Kidney (tissue), 14 donors: Measurements from ENCODE around the gene SH3TC2. TPM values are rescaled to one million over a fixed set of nuclear protein-coding genes. Genes with fewer than 3 reads are reported as not detected.

Experiments used
- DNase-seq, 5 donors: peaks; one replicate each; pipeline ENCODE4 v3.0.0-alpha.2; 2013 to 2020
- FAIRE-seq: peaks from 2 replicates; lab custom pipeline; 2012; peaks lifted over from hg19 to GRCh38; lab: Jason Lieb, UNC
- H3K27ac ChIP-seq, 2 donors: one replicate each; pipeline ENCODE4 v1.7.0; 2013; ENCODE audit warnings: low read depth in 2 of 2, low read length in 2 of 2, inconsistent platforms in 1 of 2
- H3K27me3 ChIP-seq: one replicate; pipeline ENCODE4 v1.7.1; 2013; ENCODE audit warnings: low read length, inconsistent platforms; ENCODE audit not compliant: control insufficient read depth, insufficient read depth
- H3K36me3 ChIP-seq, 3 donors: one replicate each; pipeline versions ENCODE4 v1.7.0 to v1.7.1; 2013; ENCODE audit warnings: low read length in 3 of 3, control low read depth in 1 of 3, inconsistent platforms in 1 of 3; ENCODE audit not compliant: insufficient read depth in 3 of 3, control insufficient read depth in 2 of 3
- H3K4me1 ChIP-seq, 3 donors: one replicate each; pipeline versions ENCODE4 v1.7.0 to v1.7.1; 2013; ENCODE audit warnings: low read length in 3 of 3, inconsistent platforms in 1 of 3, low read depth in 1 of 3; ENCODE audit not compliant: control insufficient read depth in 2 of 3, insufficient read depth in 2 of 3
- H3K4me3 ChIP-seq, 3 donors: one replicate each; pipeline versions ENCODE4 v1.7.0 to v1.8.1; 2013; ENCODE audit warnings: low read length in 3 of 3, control low read depth in 1 of 3, inconsistent platforms in 1 of 3
- H3K9ac ChIP-seq, 3 donors: one replicate each; pipeline versions ENCODE4 v1.7.0 to v1.7.1; 2013; ENCODE audit warnings: low read length in 3 of 3, control low read depth in 1 of 3, inconsistent platforms in 1 of 3
- H3K9me3 ChIP-seq, 3 donors: one replicate each; pipeline versions ENCODE4 v1.7.0 to v1.7.1; 2013; ENCODE audit warnings: low read length in 3 of 3, control low read depth in 1 of 3, inconsistent platforms in 1 of 3; ENCODE audit not compliant: control insufficient read depth in 2 of 3, insufficient read depth in 1 of 3
- CTCF ChIP-seq: IDR thresholded peaks from 3 replicates; pipeline ENCODE4 v1.5.1; 2012; ENCODE audit warnings: mild to moderate bottlenecking, moderate library complexity, borderline replicate concordance; ENCODE audit not compliant: insufficient read depth; ENCODE audit errors: extremely low read depth
- intact Hi-C: fragments of 100-400 bp; cut with DNase I; formaldehyde crosslinking; loops from one replicate; pipeline ENCODE4 v1.11.1; 2022
- polyA plus RNA-seq: library from polyadenylated mRNA; stranded (reverse); fragments of 350-450 nt; fragmentation: Illumina TruSeq; extraction: RNeasy Lipid Tissue Mini Kit (QIAGEN cat#74804); gene quantifications from one replicate; pipeline ENCODE4 v1.2.3, GENCODE V29; 2014; ENCODE audit warnings: low read depth, low replicate concordance; ENCODE audit not compliant: insufficient read depth
- total RNA-seq: library from RNA; stranded (reverse); fragmentation: NEBNext Ultra II Directional; extraction: Animal tissue kit (Norgen Biotek cat#: 25700); gene quantifications from one replicate; pipeline ENCODE4 v1.2.1, GENCODE V29; 2021
- donor health status: control.
- donor health status: control.
- donor health status: control.
- donor health status: control.
- donor health status: control.
- donor health status: DM: yes; HTN: yes; CAD: no.
- donor health status: Normal renal cell carcinoma (clear cell type).

Gene SH3TC2
- total and polyA plus RNA-seq, 2 donors from 2014 or later, result 0.17 to 1.3 TPM

DNA sequence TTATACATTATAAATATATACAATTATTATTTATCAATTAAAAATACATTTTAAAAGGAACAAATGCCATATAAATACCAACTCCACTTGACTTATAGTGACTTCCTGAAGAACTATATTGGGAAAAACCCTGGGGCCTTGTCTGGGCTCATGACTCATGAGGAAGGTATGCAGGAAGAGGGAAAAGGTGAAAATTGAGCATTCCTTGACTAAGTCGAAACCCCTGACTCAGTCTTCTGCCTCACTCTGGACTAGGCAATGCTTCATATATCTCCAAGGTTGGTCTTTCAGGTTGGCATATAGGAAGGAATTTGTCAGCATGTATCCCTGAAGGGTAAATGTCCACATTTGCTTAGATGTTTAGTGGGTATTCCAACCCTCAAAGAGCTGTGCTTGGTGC, 78.5 kb downstream of the SH3TC2 start:
- Histone ChIP-seq H3K36me3 (no peaks in the 10 kb centered on the region), H3K27me3 (no peaks in the 10 kb centered on the region), H3K4me1 (no peaks in the 10 kb centered on the region), H3K27ac (no peak overlapping the region), H3K9me3 (no peaks in the 10 kb centered on the region), H3K9ac (no peak overlapping the region), H3K4me3 (no peak overlapping the region)
- no peak for FAIRE-seq
- no peak for DNase-seq
- TF ChIP-seq CTCF, result no peak
- intact Hi-C loops, result no loop called here

GRCh38 chr5:148981353-148981752, 81.5 kb downstream of the SH3TC2 start:
- DNase-seq (no peak), FAIRE-seq (no peak)
- Histone ChIP-seq H3K27me3 (no peaks in the 10 kb centered on the region), H3K9ac (no peak overlapping the region), H3K36me3 (no peaks in the 10 kb centered on the region), H3K4me1 (no peaks in the 10 kb centered on the region), H3K4me3 (no peak overlapping the region), H3K9me3 (no peaks in the 10 kb centered on the region), H3K27ac (no peak overlapping the region)
- intact Hi-C loops, result no loop called here
- TF ChIP-seq CTCF, result no peak

DNA sequence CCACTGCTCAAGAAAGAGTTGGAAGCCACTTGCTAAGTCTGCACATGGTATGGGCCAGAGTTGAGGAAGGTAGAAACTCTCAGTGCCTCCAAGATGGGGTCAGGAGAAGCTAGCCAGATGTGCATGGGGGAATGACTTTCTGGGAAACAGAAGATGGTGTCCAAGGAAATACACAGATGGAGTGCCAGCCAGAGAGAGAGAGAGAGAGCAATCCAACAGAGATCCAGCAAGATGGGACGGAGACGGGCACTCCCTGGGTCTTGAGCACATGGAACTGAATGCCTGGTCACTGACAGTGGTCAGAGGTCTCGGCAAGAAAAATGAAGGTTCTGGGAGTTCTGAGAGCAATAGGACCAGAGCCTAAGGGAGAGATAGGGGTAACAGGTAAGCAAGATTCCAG, 82.1 kb downstream of the SH3TC2 start:
- Histone ChIP-seq H3K4me1 (no peaks in the 10 kb centered on the region), H3K4me3 (no peak overlapping the region), H3K36me3 (no peaks in the 10 kb centered on the region), H3K9me3 (no peaks in the 10 kb centered on the region), H3K27ac (no peak overlapping the region), H3K27me3 (no peaks in the 10 kb centered on the region), H3K9ac (no peak overlapping the region)
- no peak for FAIRE-seq
- DNase-seq, result no peak
- intact Hi-C loops, result no loop called here
- no peak for TF ChIP-seq CTCF

DNA sequence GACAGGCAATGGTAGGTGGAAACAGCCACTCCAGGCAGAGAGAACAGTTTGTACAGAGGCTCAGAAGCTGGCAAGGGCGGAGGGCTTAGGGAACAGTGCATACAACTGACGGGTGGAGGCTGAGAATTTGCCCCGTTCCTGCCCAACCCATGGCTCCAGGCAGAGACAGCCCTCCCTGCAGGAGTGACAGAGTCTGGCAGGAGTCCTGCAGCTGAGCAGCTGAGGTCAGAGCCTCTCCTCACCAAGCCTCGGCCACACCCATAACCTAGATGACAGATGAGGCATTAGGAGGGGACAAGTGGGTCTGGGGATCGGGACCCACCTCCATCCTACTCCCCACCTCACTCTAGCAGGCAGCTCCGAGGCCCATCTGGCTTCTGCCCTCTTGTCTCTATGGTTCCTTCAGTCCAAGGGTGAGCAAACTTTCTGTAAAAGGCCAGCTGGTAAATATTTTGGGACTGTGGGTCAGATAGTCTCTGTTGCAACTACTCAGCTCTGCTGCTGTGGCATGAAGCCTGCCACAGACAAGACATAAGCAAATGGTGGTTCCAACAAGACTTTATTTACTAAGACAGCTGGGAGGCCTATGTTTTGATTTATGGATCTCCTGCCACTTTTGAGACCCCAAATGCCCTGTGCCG, 83.7 kb downstream of the SH3TC2 start:
- no peaks in the 10 kb centered on the region for H3K27me3 ChIP-seq
- FAIRE-seq, result no peak
- TF ChIP-seq CTCF, result no peak
- intact Hi-C loops, result no loop called here
- peak in 1 of 5 donors; percentile 84 for DNase-seq
- no peaks in the 10 kb centered on the region for H3K36me3 ChIP-seq
- no peak overlapping the region for H3K9ac ChIP-seq
- H3K27ac ChIP-seq, result no peak overlapping the region
- no peak overlapping the region for H3K4me3 ChIP-seq
- no peaks in the 10 kb centered on the region for H3K9me3 ChIP-seq
- peaks cover 0 to 5% (median 0%) of the 10 kb centered on the region in 3 donors for H3K4me1 ChIP-seq
